Right ventricle myocardium superior (tissue), 1 donor: ENCODE data around the gene VPS51. TPM values are rescaled to one million over a fixed set of nuclear protein-coding genes. Genes with fewer than 3 reads are reported as not detected.
"Not testable (repeated sequence)": the region's sequence is repeated elsewhere in the genome, so short reads cannot be mapped to it uniquely, and the experiment has no call there.

ENCODE experiments used
- ATAC-seq: fragments of 200-7000 bp; cut with Tn5 transposase; one replicate; pipeline ENCODE4 v1.9.1; 2020; ENCODE audit warnings: mild to moderate bottlenecking; ENCODE audit not compliant: poor library complexity
- DNase-seq: peaks from one replicate; pipeline ENCODE4 v3.0.0-alpha.2; 2020
- intact Hi-C: fragments of 100-400 bp; cut with DNase I; formaldehyde crosslinking; loops from one replicate; pipeline ENCODE4 v1.11.2; 2022
- microRNA-seq: library from miRNA; unstranded; fragments of <30 nt; microRNA quantifications from one replicate; pipeline ENCODE4 v1.2.0, GENCODE V29; 2020
- total RNA-seq: library from RNA; stranded (reverse); fragmentation: NEBNext Ultra II Directional; extraction: Animal tissue kit (Norgen Biotek cat#: 25700); gene quantifications from one replicate; pipeline ENCODE4 v1.2.1, GENCODE V29; 2021
- donor health status: DM: no; HTN: yes; CAD: no; lungs with severe emphysema.

Gene VPS51
- total RNA-seq, 1 donor from 2014 or later, result 88.1 TPM

- intact Hi-C loops, result no loop called here
- ATAC-seq (no peak), DNase-seq (no peak)
Observed at GRCh38 chr11:65147352-65148075, 51.5 kb downstream of the VPS51 start.

DNA sequence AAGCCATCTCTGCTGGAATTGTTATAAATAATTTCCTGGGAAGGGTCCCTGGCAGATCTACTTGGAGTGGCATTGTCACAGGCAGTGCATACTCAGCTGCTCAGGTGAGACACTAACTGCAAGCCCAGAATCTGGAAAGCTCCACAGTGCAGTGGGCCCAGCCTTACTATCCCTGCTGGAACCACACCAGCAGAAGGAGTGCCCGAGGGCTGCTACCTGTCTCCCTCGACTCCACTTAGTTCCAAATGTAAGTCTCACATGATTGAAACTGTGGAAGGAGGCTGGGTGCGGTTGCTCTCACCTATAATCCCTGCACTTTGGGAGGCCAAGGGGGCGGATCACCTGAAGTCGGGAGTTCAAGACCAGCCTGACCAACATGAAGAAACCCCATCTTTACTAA lies 52.6 kb downstream of the VPS51 start:
- no peak for ATAC-seq
- DNase-seq, result no peak

DNA sequence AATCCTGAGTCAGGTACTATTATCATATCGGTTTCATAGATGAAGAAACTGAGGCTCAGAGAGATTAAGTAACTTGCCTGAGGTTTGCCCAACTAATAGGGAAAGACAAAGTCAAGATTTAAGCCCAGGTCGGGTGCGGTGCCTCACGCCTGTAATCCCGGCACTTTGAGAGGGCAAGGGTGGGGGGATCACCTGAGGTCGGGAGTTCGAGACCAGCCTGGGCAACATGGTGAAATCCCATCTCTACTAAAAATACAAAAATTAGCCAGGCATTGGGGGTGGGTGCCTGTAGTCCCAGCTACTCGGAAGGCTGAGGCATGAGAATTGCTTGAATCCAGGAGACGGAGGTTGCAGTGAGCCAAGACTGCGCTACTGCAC lies 54.1 kb downstream of the VPS51 start:
- intact Hi-C loops, ATAC-seq, DNase-seq: not testable (repeated sequence)

More for the DNA sequence above, 52.6 kb downstream of the VPS51 start:
- intact Hi-C loops, result no loop called here

GRCh38 chr11:65150509-65151299 lies 54.7 kb downstream of the VPS51 start:
- intact Hi-C loops, result no loop called here
- peak; percentile 95 for ATAC-seq

DNA sequence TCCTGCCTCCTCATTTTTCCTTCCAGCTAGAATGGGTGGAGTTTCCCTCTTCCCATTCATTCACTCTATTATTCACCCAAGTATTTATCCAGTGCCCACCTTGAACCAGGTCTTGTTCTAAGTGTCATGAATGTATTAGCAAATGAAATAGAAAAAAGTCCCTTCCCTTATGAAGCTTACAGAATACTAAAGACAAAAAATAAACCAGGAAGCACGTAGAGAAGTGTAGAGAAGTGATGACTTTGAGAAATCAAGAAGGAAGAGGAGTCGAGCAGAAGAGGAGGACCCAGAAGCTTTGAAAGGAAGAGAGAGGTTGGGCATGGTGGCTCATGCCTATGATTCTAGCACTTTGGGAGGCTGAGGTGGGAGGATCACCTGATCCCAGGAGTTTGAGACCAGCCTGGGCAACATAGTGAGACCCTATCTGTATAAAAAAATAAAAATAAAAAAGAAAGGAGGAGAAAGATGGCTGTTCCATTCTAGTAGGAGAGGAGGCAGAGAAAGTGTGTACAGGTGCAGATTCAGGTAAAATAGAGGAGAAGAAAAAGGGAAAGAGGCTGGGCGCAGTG lies 55.4 kb downstream of the VPS51 start:
- ATAC-seq, result no peak
- intact Hi-C loops, result no loop called here
- DNase-seq, result no peak

More at GRCh38 chr11:65150509-65151299, 54.7 kb downstream of the VPS51 start:
- DNase-seq, result peak; percentile 92

GRCh38 chr11:65152122-65152521 lies 56.1 kb downstream of the VPS51 start:
- DNase-seq (no peak), ATAC-seq (no peak)
- intact Hi-C loops, result no loop called here

DNA sequence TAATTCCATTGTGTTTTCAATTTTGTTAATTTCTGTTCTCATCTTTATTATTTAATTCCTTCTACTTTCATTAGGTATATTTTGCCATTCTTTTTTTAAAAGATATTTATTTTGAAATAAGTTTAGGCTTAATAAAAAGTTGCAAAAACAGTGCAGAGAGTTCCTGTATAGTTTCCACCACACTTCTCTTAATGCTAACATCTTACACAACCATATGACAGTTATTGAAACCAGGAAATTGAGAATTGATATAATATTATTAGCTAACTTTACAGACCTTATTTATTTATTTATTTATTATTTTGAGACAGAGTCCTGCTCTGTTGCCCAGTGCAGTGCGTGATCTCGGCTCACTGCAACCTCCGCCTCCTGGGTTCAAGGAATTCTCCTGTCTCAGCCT lies 60.2 kb downstream of the VPS51 start:
- DNase-seq (no peak), ATAC-seq (no peak)
- intact Hi-C loops, result no loop called here

- DNase-seq, result no peak
- intact Hi-C loops, result no loop called here
Observed at GRCh38 chr11:65156926-65157325, 60.9 kb downstream of the VPS51 start.

GRCh38 chr11:65157336-65157735 lies 61.3 kb downstream of the VPS51 start:
- intact Hi-C loops, result no loop called here
- ATAC-seq (no peak), DNase-seq (no peak)

More at GRCh38 chr11:65156926-65157325, 60.9 kb downstream of the VPS51 start:
- no peak for ATAC-seq

GRCh38 chr11:65159012-65159411 lies 63.0 kb downstream of the VPS51 start:
- ATAC-seq, result no peak
- DNase-seq, result no peak
- intact Hi-C loops, result no loop called here

DNA sequence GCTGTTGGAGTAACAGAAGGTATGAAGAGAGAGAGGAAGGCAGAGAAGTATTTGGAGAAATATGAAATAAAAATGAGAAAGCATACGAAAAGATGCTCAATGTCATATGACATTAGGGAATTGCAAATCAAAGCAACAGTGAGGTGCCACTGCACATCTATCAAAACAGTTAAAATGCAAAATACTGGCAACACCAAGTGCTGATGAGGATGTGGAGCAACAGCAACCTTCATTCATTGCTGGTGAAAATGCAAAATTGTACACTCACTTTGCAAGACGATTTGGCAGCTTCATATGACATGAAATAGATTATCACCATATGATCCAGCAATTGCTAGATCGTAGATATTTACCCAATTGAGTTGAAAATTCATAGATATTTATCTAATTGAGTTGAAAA lies 64.6 kb downstream of the VPS51 start:
- intact Hi-C loops, result no loop called here
- ATAC-seq (no peak), DNase-seq (no peak)

Small RNA genes within 50 kb of the gene (microRNA-seq; reads per million reads assigned to microRNA genes)
- not detected for gene MIR6751

Other genes starting within 250 kb of the VPS51 start
- 47.4 TPM for gene EHD1, start 217.6 kb upstream of the VPS51 start, total RNA-seq
- 11.5 TPM for gene ATG2A, start 179.0 kb upstream of the VPS51 start, total RNA-seq
- gene PPP2R5B, start 171.5 kb upstream of the VPS51 start, total RNA-seq, result 20.6 TPM
- gene GPHA2, start 160.3 kb upstream of the VPS51 start, total RNA-seq, result not detected
- not detected for gene MAJIN, start 124.1 kb upstream of the VPS51 start, total RNA-seq
- 2.0 TPM for gene BATF2, start 99.2 kb upstream of the VPS51 start, total RNA-seq
- gene ARL2, start 82.1 kb upstream of the VPS51 start, total RNA-seq, result 126 TPM
- gene SNX15, start 68.8 kb upstream of the VPS51 start, total RNA-seq, result 18.0 TPM
- gene SAC3D1, start 55.0 kb upstream of the VPS51 start, total RNA-seq, result 7.8 TPM
- gene NAALADL1, start 37.7 kb upstream of the VPS51 start, total RNA-seq, result 3.1 TPM
- 1.4 TPM for gene CDCA5, start 12.2 kb upstream of the VPS51 start, total RNA-seq
- 19.9 TPM for gene ZFPL1, start 12.0 kb upstream of the VPS51 start, total RNA-seq
- 72.4 TPM for gene TM7SF2, start 15.7 kb downstream of the VPS51 start, total RNA-seq
- gene ZNHIT2, start 21.5 kb downstream of the VPS51 start, total RNA-seq, result 5.7 TPM
- gene FAU, start 25.9 kb downstream of the VPS51 start, total RNA-seq, result 666 TPM
- gene MRPL49, start 26.1 kb downstream of the VPS51 start, total RNA-seq, result 33.5 TPM
- gene SYVN1, start 38.3 kb downstream of the VPS51 start, total RNA-seq, result 29.9 TPM
- not detected for gene SPDYC, start 74.0 kb downstream of the VPS51 start, total RNA-seq
- 66.9 TPM for gene CAPN1, start 85.7 kb downstream of the VPS51 start, total RNA-seq
- 4.9 TPM for gene POLA2, start 165.7 kb downstream of the VPS51 start, total RNA-seq
- gene CDC42EP2, start 218.7 kb downstream of the VPS51 start, total RNA-seq, result 14.0 TPM
- 49.3 TPM for gene DPF2, start 237.6 kb downstream of the VPS51 start, total RNA-seq